GM11168 (cell line): ENCODE measurements around the gene ACTRT3.

Source experiments
- in situ Hi-C: fragments of 300-500 bp; cut with MboI; formaldehyde crosslinking; loops from one replicate; pipeline ENCODE4 v1.12.0; 2022; ENCODE audit warnings: low sequenced_read_pairs; ENCODE audit not compliant: unreplicated experiment

ACTRT3 gene

GRCh38 chr3:169769287-169770181 lies at the start of gene ACTRT3:
TSS of gene ACTRT3 (minus strand) at chr3:169769561. CDS start at chr3:169769520, 41 bp downstream.
- in situ Hi-C loops = no loop called here

- in situ Hi-C loops = no loop called here
Observed at GRCh38 chr3:169818316-169818715, 49.0 kb upstream of the ACTRT3 start.

GRCh38 chr3:169815590-169816150 lies 46.3 kb upstream of the ACTRT3 start:
- in situ Hi-C loops = no loop called here

- in situ Hi-C loops = no loop called here
Observed at GRCh38 chr3:169813757-169814517, 44.6 kb upstream of the ACTRT3 start.

GRCh38 chr3:169813278-169813677 lies 43.9 kb upstream of the ACTRT3 start:
- in situ Hi-C loops = no loop called here

- in situ Hi-C loops = no loop called here
Observed at GRCh38 chr3:169812332-169813235, 43.2 kb upstream of the ACTRT3 start, which contains the start of the genes LRRC34 and LRRIQ4. TSS of gene LRRC34 (minus strand) at chr3:169812904. CDS start at chr3:169812548, 356 bp downstream. TSS of gene LRRIQ4 (plus strand) at chr3:169812870. CDS start at chr3:169821922, 9,052 bp downstream.

GRCh38 chr3:169811631-169812331 lies 42.4 kb upstream of the ACTRT3 start:
- in situ Hi-C loops = no loop called here

GRCh38 chr3:169809230-169809795 lies 40.0 kb upstream of the ACTRT3 start:
- in situ Hi-C loops = no loop called here

GRCh38 chr3:169804681-169805080 lies 35.3 kb upstream of the ACTRT3 start:
- in situ Hi-C loops = no loop called here

GRCh38 chr3:169792359-169792758 lies 23.0 kb upstream of the ACTRT3 start:
- in situ Hi-C loops = no loop called here

GRCh38 chr3:169790687-169791429 lies 21.5 kb upstream of the ACTRT3 start:
- in situ Hi-C loops = no loop called here

GRCh38 chr3:169790219-169790618 lies 20.9 kb upstream of the ACTRT3 start:
- in situ Hi-C loops = no loop called here

GRCh38 chr3:169787791-169788190 lies 18.4 kb upstream of the ACTRT3 start:
- in situ Hi-C loops = no loop called here

- in situ Hi-C loops = no loop called here
Observed at GRCh38 chr3:169787120-169787519, 17.8 kb upstream of the ACTRT3 start.

- in situ Hi-C loops = no loop called here
Observed at GRCh38 chr3:169781209-169781855, 12.0 kb upstream of the ACTRT3 start.

- in situ Hi-C loops = no loop called here
Observed at GRCh38 chr3:169780742-169781141, 11.4 kb upstream of the ACTRT3 start.

GRCh38 chr3:169777822-169778221 lies 8.5 kb upstream of the ACTRT3 start:
- in situ Hi-C loops = no loop called here

- in situ Hi-C loops = no loop called here
Observed at GRCh38 chr3:169774186-169774585, 4.8 kb upstream of the ACTRT3 start.
